ENCODE results near the gene STK4.
A peak's percentile ranks its signal among the peaks of the same experiment; 100 is the strongest.

The STK4 gene

GRCh38 chr20:45032781-45033180, 66.5 kb downstream of the STK4 start:
- DNase-seq: no peak

- no peak for DNase-seq
These were observed 68.1 kb downstream of the STK4 start for GRCh38 chr20:45034436-45034835.

- no peak for DNase-seq
These were observed 69.9 kb downstream of the STK4 start for GRCh38 chr20:45036044-45036755.

- DNase-seq: no peak
These were observed 70.7 kb downstream of the STK4 start for GRCh38 chr20:45037050-45037449.

GRCh38 chr20:45037635-45038034, 71.3 kb downstream of the STK4 start:
- DNase-seq: no peak

- no peak for DNase-seq
These were observed 72.6 kb downstream of the STK4 start for GRCh38 chr20:45038745-45039474.

GRCh38 chr20:45039475-45039820, 73.1 kb downstream of the STK4 start:
- no peak for DNase-seq

GRCh38 chr20:45041464-45042337, 75.4 kb downstream of the STK4 start:
- peak; percentile 12 for DNase-seq

GRCh38 chr20:45042978-45043377, 76.7 kb downstream of the STK4 start:
- DNase-seq: no peak

GRCh38 chr20:45044084-45044573, 77.8 kb downstream of the STK4 start:
- DNase-seq: peak; percentile 53

- DNase-seq: no peak
These were observed 78.3 kb downstream of the STK4 start for GRCh38 chr20:45044601-45045000.

- no peak for DNase-seq
These were observed 81.3 kb downstream of the STK4 start for GRCh38 chr20:45047581-45048119.

- no peak for DNase-seq
These were observed 83.1 kb downstream of the STK4 start for GRCh38 chr20:45049438-45049837.

GRCh38 chr20:45049904-45050471, 83.7 kb downstream of the STK4 start:
- no peak for DNase-seq

GRCh38 chr20:45051204-45052060, 85.1 kb downstream of the STK4 start:
- no peak for DNase-seq

- no peak for DNase-seq
These were observed 86.6 kb downstream of the STK4 start for GRCh38 chr20:45052698-45053429.

GRCh38 chr20:45053430-45054351, 87.4 kb downstream of the STK4 start:
- no peak for DNase-seq

GRCh38 chr20:45055056-45055455, 88.7 kb downstream of the STK4 start:
- no peak for DNase-seq

GRCh38 chr20:45056473-45057173, 90.3 kb downstream of the STK4 start:
- no peak for DNase-seq
